ENCODE measurements around the gene CHD1.

DNA sequence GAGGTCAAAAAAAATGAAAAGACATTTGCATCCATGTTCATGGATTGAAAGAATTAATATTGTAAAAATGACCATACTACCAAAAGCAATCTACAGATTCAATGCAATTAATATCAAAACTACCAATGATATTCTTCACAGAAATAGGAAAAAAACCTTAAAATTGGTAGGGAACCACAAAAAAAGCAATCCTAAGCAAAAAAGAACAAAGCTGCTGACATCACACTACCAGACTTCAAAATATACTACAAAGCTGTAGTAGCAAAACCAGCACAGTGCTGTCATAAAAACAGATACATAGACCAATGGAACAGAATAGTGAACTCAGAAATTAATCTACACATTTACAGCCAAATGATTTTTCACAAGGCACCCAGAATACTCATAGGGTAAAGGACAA is 121.0 kb downstream of the CHD1 start:
- TF ChIP-seq FOXA1 (IDR thresholded peaks at IDR 0.05) (no peak), FOXK2 (IDR thresholded peaks at IDR 0.05) (no peak), FOXM1 (IDR thresholded peaks at IDR 0.05; ENCODE audit: borderline replicate concordance) (no peak), SP1 (IDR thresholded peaks at IDR 0.05) (no peak), ZNF384 (IDR thresholded peaks at IDR 0.05) (no peak), SUZ12 (IDR thresholded peaks at IDR 0.05) (no peak), BHLHE40 (IDR thresholded peaks at IDR 0.05; ENCODE audit: borderline replicate concordance) (no peak), CTBP1 (IDR thresholded peaks at IDR 0.05; ENCODE audit: borderline replicate concordance) (no peak), ARNT (IDR thresholded peaks at IDR 0.05) (no peak), ELF4 (IDR thresholded peaks at IDR 0.05) (no peak)
- TF ChIP-seq, protein P1, sequence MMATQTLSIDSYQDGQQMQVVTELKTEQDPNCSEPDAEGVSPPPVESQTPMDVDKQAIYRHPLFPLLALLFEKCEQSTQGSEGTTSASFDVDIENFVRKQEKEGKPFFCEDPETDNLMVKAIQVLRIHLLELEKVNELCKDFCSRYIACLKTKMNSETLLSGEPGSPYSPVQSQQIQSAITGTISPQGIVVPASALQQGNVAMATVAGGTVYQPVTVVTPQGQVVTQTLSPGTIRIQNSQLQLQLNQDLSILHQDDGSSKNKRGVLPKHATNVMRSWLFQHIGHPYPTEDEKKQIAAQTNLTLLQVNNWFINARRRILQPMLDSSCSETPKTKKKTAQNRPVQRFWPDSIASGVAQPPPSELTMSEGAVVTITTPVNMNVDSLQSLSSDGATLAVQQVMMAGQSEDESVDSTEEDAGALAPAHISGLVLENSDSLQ (IDR thresholded peaks at IDR 0.05), result no peak

Measured in HEK293T (cell line).